ENCODE data around the gene CAD. TPM values are rescaled to one million over a fixed set of nuclear protein-coding genes. Genes with fewer than 3 reads are reported as not detected.

The CAD gene
- total RNA-seq, 4 donors from 2014 or later = 17.6 to 34.5 (median 22.0) TPM

DNA sequence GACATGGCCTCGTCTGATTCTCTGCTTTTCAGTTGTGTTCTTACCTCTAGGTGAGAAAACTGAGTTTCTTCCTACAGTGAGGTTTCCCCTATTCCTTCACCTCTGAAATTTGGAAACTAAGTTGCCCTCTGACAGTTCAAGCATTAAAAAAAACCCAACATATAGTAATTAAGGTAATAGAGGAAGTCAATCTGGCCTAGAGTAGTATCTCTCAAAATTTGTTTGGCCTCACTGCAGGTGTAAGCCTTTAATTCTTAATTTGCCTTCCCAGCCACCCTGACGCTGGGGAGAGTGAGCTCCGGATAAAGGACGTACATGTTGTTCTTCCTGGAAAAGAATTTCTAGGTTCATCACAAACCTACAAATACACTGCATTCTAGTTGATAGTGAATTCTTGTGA lies 1.4 kb downstream of the CAD start:
- Histone ChIP-seq H3K27me3 (no peaks in the 10 kb centered on the region), H3K4me1 (peaks cover 6 to 27% (median 17%) of the 10 kb centered on the region in 3 donors), H3K36me3 (peaks cover 0 to 57% (median 13%) of the 10 kb centered on the region in 3 donors), H3K27ac (no peak overlapping the region), H3K9me3 (no peaks in the 10 kb centered on the region), H3K4me3 (peak overlapping the region in 1 of 4 donors; percentile 72)
- TF ChIP-seq POLR2A (IDR thresholded peaks at IDR 0.05) = no peak
- TF ChIP-seq, protein P1, sequence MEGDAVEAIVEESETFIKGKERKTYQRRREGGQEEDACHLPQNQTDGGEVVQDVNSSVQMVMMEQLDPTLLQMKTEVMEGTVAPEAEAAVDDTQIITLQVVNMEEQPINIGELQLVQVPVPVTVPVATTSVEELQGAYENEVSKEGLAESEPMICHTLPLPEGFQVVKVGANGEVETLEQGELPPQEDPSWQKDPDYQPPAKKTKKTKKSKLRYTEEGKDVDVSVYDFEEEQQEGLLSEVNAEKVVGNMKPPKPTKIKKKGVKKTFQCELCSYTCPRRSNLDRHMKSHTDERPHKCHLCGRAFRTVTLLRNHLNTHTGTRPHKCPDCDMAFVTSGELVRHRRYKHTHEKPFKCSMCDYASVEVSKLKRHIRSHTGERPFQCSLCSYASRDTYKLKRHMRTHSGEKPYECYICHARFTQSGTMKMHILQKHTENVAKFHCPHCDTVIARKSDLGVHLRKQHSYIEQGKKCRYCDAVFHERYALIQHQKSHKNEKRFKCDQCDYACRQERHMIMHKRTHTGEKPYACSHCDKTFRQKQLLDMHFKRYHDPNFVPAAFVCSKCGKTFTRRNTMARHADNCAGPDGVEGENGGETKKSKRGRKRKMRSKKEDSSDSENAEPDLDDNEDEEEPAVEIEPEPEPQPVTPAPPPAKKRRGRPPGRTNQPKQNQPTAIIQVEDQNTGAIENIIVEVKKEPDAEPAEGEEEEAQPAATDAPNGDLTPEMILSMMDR (IDR thresholded peaks at IDR 0.05) = no peak
- intact Hi-C loops (cut with DNase I) = no loop called here
- WGBS, 2 donors = 77 to 88% methylated on average over 4 of the region's 4 CpGs
- no peak for DNase-seq

DNA sequence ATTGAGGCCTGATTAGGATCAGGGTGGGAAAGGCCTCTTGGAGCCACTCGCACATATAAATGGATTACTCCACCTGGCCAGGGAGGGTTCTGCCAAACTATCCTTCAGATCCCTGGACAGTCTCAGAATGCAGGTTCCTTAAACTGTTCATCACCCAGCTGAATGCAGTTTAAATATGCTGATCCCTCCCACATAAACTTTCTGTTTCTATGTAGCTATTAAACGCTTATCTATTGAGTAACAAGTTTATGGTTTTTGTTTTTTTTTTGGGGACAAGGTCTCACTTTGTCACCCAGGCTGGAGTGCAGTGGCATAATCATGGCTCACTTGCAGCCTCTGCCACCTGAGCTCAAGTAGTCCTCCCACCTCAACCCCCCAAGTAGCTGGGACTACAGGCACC lies 1.9 kb downstream of the CAD start:
- H3K27me3 ChIP-seq = no peaks in the 10 kb centered on the region
- intact Hi-C loops (cut with DNase I) = no loop called here
- peaks cover 3 to 61% (median 17%) of the 10 kb centered on the region in 3 donors for H3K36me3 ChIP-seq
- H3K4me3 ChIP-seq = no peak overlapping the region
- no peaks in the 10 kb centered on the region for H3K9me3 ChIP-seq
- WGBS, 2 donors = 74 to 82% methylated on average over 2 of the region's 2 CpGs
- no peak for DNase-seq
- TF ChIP-seq, protein P1 (IDR thresholded peaks at IDR 0.05) = no peak
- TF ChIP-seq POLR2A (IDR thresholded peaks at IDR 0.05) = no peak
- no peak overlapping the region for H3K27ac ChIP-seq
- H3K4me1 ChIP-seq = peaks cover 6 to 23% (median 15%) of the 10 kb centered on the region in 3 donors

DNA sequence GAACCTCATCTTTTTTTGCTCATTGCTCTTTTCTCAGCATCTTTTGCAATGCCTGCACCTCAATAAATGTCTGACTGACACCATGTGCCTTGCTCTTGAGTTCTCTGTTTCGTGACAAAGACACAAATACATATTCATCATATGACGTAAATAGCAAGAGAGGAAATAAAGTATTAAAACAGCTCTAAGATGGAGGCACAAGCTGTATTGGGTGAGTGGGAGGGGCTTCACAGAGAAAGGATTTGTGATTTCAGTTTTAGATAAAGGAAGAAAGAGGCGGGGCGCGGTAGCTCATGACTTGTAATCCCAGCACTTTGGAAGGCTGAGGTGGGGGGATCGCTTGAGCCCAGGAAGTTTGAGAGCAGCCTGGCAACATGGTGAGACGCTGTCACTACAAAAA lies 2.9 kb downstream of the CAD start:
- WGBS, 2 donors = 92 to 95% methylated on average over 7 of the region's 7 CpGs
- Histone ChIP-seq H3K27ac (no peak overlapping the region), H3K9me3 (no peaks in the 10 kb centered on the region), H3K27me3 (no peaks in the 10 kb centered on the region), H3K4me3 (no peak overlapping the region), H3K4me1 (peaks cover 6 to 23% (median 15%) of the 10 kb centered on the region in 3 donors), H3K36me3 (peaks cover 10 to 70% (median 27%) of the 10 kb centered on the region in 3 donors)
- no peak for DNase-seq
- TF ChIP-seq, protein P1 (IDR thresholded peaks at IDR 0.05) = no peak
- TF ChIP-seq POLR2A (IDR thresholded peaks at IDR 0.05) = no peak
- intact Hi-C loops (cut with DNase I) = no loop called here

DNA sequence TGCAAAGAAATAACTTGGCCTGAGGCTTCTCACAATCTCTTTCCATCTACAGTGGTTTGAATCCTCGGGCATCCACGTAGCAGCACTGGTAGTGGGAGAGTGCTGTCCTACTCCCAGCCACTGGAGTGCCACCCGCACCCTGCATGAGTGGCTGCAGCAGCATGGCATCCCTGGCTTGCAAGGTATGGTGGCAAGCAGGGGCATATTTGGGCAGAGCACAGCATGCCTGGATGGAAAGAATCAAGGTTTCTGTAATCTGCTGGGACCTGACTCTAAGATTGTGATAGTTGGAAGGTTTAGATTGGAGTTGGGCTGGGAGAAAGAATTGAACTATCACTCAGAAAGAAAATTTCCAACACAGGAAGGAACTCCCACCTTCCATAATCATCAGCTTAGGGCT lies 4.0 kb downstream of the CAD start:
- H3K9me3 ChIP-seq = no peaks in the 10 kb centered on the region
- H3K4me1 ChIP-seq = peaks cover 6 to 23% (median 15%) of the 10 kb centered on the region in 3 donors
- TF ChIP-seq POLR2A (IDR thresholded peaks at IDR 0.05) = no peak
- TF ChIP-seq, protein P1 (IDR thresholded peaks at IDR 0.05) = no peak
- H3K27me3 ChIP-seq = no peaks in the 10 kb centered on the region
- no peak overlapping the region for H3K27ac ChIP-seq
- H3K4me3 ChIP-seq = no peak overlapping the region
- H3K36me3 ChIP-seq = peaks cover 17 to 72% (median 36%) of the 10 kb centered on the region in 3 donors
- 49 to 84% methylated on average over 3 of the region's 3 CpGs for WGBS, 2 donors
- intact Hi-C loops (cut with DNase I) = no loop called here
- DNase-seq = no peak

DNA sequence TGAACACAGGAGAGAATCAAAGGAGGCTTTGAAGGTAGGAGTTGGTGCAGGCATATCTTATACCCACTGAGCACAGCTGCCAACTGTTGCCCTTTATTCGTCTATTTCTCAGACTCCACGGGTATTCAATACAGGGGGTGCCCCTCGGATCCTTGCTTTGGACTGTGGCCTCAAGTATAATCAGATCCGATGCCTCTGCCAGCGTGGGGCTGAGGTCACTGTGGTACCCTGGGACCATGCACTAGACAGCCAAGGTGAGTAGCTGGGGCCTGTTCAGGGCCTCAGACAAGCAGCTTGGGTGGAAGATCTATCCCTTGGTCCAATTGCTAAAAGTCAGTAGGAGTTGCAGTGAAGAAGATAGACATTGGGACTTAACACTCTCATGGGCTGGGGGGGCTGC lies 5.2 kb downstream of the CAD start:
- no peak for DNase-seq
- WGBS, 2 donors = 90 to 100% methylated on average over 2 to 3 of the region's 5 CpGs
- no peaks in the 10 kb centered on the region for H3K9me3 ChIP-seq
- H3K27ac ChIP-seq = no peak overlapping the region
- TF ChIP-seq POLR2A (IDR thresholded peaks at IDR 0.05) = no peak
- TF ChIP-seq, protein P1 (IDR thresholded peaks at IDR 0.05) = no peak
- H3K36me3 ChIP-seq = peaks cover 18 to 84% (median 44%) of the 10 kb centered on the region in 3 donors
- intact Hi-C loops (cut with DNase I) = no loop called here
- H3K4me3 ChIP-seq = no peak overlapping the region
- H3K27me3 ChIP-seq = no peaks in the 10 kb centered on the region
- H3K4me1 ChIP-seq = peaks cover 0 to 14% (median 11%) of the 10 kb centered on the region in 3 donors

Data from esophagus squamous epithelium (tissue), 5 donors.